ENCODE results near the gene VARS2. TPM values are rescaled to one million over a fixed set of nuclear protein-coding genes. Genes with fewer than 3 reads are reported as not detected.
"Not testable (repeated sequence)": the region's sequence is repeated elsewhere in the genome, so short reads cannot be mapped to it uniquely, and the experiment has no call there.

The VARS2 gene
- total and polyA plus RNA-seq, 7 donors = 6.7 to 23.0 (median 8.0) TPM

DNA sequence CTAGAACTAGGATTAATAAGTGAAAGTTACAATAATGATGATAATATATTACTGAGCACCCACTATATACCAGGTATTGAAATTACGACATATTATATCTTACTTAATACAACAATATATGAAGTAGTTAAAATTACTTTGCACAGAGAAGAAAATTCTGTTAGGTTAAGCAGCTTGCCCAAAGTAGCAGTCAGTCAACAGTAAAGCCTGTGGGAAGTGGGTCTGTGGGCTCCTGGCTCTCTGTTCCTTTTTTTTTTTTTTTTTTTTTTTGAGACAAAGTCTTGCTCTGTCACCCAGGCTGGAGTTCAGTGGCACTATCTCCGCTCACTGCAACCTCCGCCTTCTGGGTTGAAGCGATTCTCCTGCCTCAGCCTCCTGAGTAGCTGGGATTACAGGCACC, 10.8 kb upstream of the VARS2 start:
- H3K27me3 ChIP-seq = no peaks in the 10 kb centered on the region
- H3K4me1 ChIP-seq = peaks cover 0 to 4% (median 2%) of the 10 kb centered on the region in 4 donors
- no peak for DNase-seq
- peaks cover 6 to 18% (median 13%) of the 10 kb centered on the region in 4 donors for H3K36me3 ChIP-seq
- H3K4me3 ChIP-seq = no peak overlapping the region
- 84 to 91% methylated on average over 4 of the region's 4 CpGs for WGBS, 2 donors
- TF ChIP-seq POLR2AphosphoS5 (IDR thresholded peaks at IDR 0.05) (no peak), EP300 (IDR thresholded peaks at IDR 0.05) (no peak)
- no peak overlapping the region for H3K27ac ChIP-seq
- no peaks in the 10 kb centered on the region for H3K9me3 ChIP-seq
- intact Hi-C loops (cut with DNase I) = no loop called here

DNA sequence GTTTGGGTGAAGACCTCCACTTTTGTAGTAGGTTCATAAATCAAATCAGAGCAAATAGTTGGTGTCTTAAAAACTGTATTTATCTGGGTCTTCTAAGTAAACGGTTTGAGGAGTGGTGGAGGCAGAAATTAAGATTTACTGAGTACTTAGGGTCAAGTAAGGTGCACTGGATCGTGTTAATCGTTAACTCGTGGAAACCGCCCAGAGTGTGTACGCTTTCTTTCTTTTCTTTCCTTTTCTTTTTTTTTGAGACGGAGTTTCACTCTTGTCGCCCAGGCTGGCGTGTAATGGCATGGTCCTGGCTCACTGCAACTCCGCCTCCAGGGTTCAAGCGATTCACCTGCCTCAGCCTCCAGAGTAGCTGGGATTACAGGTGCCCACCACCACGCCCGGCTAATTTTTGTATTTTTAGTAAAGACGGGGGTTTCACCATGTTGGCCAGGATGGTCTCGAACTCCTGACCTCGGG, 6.7 kb upstream of the VARS2 start:
- intact Hi-C loops (cut with DNase I); H3K27me3 ChIP-seq; DNase-seq; H3K9me3 ChIP-seq: not testable (repeated sequence)
- peaks cover 7 to 31% (median 14%) of the 10 kb centered on the region in 4 donors for H3K36me3 ChIP-seq
- peak overlapping the region; percentile 30 to 85 (median 80) for H3K4me3 ChIP-seq
- peak overlapping the region in 3 of 4 donors; percentile 52 to 63 (median 61) for H3K27ac ChIP-seq
- WGBS, 2 donors = 12 to 48% methylated on average over 16 of the region's 16 CpGs
- peaks cover 0 to 15% (median 12%) of the 10 kb centered on the region in 4 donors for H3K4me1 ChIP-seq

DNA sequence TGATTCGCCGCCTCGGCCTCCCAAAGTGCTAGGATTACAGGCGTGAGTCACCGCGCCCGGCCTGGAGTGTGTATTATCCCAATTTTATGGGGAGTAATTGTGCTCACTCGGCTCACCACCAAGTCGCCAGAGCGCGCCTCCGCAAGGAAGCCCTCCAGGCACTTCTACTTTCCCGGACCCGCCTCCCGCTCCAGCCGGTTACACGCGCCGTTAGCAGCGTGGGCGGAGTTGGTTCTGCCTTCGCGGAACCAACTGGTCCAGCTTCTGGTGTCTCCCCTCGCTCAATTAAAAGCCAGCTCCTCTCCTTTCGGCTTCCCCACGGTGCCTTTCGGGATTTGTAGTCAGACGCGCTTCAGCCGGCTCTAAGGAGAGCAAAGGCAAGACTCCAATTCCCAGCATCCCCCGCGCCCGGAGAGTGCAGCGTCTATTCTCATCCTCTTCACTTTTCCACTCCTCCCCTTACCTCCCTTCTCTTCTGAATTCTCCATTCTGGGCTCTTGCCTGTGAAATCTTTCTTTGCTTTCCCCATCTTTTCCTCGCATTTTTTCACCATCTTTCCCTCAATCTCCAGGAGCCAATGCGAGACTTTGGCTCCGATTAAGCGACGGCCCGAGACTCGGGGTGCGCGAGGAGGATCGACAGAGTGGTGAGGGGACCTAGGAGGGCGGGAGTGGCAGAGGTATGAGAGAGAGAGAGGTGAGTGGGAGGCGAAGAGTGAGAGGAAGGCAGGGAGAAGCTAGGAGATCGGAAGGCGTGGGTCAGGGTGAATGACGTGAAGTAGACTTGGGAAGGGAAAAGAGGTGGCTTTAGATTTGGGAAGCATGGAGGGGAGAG, 6.1 kb upstream of the VARS2 start, which contains the start of gene GTF2H4:
Gene GTF2H4, plus strand, starts transcription at position 450 of the 834 bp plus-strand sequence.
- 1% methylated on average over 49 of the region's 49 CpGs for WGBS, 2 donors
- intact Hi-C loops (cut with DNase I) = no loop called here
- peak within 1 kb of the TSS; percentile 78 to 85 (median 82) for H3K4me3 ChIP-seq

DNA sequence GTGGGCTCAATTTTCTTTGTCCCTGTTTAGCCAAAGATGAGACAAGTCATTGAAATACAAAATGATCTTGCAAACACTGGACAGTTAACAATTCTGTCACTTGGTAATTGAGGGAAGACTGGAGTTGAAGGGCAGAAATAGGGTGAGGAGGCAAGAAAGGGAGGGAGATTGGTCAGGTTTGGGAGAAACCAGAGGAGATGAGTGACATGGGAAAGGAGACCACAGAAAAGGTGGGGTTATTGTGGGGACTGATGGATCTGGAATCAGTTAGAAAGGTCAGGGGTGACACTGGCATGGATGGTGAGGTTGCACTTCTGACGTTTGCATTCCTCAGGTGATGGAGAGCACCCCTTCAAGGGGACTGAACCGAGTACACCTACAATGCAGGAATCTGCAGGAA, 5.3 kb upstream of the VARS2 start:
- peak overlapping the region in 2 of 4 donors; percentile 63 to 67 for H3K27ac ChIP-seq
- no peak for DNase-seq

More for the DNA sequence above, 6.1 kb upstream of the VARS2 start, which contains the start of gene GTF2H4:
- H3K27ac ChIP-seq = peak within 1 kb of the TSS; percentile 63 to 72 (median 68)
- peaks cover 7 to 36% (median 14%) of the 10 kb centered on the region in 4 donors for H3K36me3 ChIP-seq
- no peaks in the 10 kb centered on the region for H3K9me3 ChIP-seq
- H3K27me3 ChIP-seq = no peaks in the 10 kb centered on the region
- peak in 3 of 4 donors; percentile 18 to 74 (median 49) for TF ChIP-seq POLR2AphosphoS5 (IDR thresholded peaks at IDR 0.05)
- TF ChIP-seq, protein P1, sequence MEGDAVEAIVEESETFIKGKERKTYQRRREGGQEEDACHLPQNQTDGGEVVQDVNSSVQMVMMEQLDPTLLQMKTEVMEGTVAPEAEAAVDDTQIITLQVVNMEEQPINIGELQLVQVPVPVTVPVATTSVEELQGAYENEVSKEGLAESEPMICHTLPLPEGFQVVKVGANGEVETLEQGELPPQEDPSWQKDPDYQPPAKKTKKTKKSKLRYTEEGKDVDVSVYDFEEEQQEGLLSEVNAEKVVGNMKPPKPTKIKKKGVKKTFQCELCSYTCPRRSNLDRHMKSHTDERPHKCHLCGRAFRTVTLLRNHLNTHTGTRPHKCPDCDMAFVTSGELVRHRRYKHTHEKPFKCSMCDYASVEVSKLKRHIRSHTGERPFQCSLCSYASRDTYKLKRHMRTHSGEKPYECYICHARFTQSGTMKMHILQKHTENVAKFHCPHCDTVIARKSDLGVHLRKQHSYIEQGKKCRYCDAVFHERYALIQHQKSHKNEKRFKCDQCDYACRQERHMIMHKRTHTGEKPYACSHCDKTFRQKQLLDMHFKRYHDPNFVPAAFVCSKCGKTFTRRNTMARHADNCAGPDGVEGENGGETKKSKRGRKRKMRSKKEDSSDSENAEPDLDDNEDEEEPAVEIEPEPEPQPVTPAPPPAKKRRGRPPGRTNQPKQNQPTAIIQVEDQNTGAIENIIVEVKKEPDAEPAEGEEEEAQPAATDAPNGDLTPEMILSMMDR (IDR thresholded peaks at IDR 0.05) = no peak
- H3K4me1 ChIP-seq = peaks cover 0 to 15% (median 12%) of the 10 kb centered on the region in 4 donors
- DNase-seq = peak; percentile 98

DNA sequence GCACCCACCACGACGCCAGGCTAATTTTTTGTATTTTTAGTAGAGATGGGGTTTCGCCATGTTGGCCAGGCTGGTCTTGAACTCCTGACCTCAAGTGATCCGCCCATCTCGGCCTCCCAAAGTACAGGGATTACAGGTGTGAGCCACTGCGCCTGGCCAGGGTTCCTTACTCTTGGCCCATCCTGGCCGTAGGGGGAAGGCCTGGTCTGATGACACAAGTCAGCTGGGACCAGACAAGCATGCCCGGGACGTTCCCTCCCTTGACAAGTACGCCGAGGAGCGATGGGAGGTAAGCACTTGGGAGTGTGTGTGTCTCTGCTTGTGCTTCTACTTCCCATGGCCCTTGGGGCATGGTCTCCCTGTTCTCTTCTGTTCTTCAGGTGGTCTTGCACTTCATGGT, 3.6 kb upstream of the VARS2 start:
- intact Hi-C loops (cut with DNase I); DNase-seq; H3K27me3 ChIP-seq; H3K4me3 ChIP-seq; H3K9me3 ChIP-seq; H3K27ac ChIP-seq: not testable (repeated sequence)
- Histone ChIP-seq H3K36me3 (peaks cover 7 to 36% (median 14%) of the 10 kb centered on the region in 4 donors), H3K4me1 (peaks cover 0 to 33% (median 31%) of the 10 kb centered on the region in 4 donors)
- WGBS, 2 donors = 92 to 96% methylated on average over 12 of the region's 12 CpGs

More for the DNA sequence above, 5.3 kb upstream of the VARS2 start:
- peak overlapping the region; percentile 78 to 85 (median 82) for H3K4me3 ChIP-seq
- no peaks in the 10 kb centered on the region for H3K27me3 ChIP-seq
- intact Hi-C loops (cut with DNase I) = no loop called here
- no peak for TF ChIP-seq EP300 (IDR thresholded peaks at IDR 0.05)
- TF ChIP-seq, protein P1 (IDR thresholded peaks at IDR 0.05) = no peak
- TF ChIP-seq POLR2A (IDR thresholded peaks at IDR 0.05) = no peak
- no peak for TF ChIP-seq POLR2AphosphoS5 (IDR thresholded peaks at IDR 0.05)
- H3K9me3 ChIP-seq = no peaks in the 10 kb centered on the region
- WGBS, 2 donors = 33 to 38% methylated on average over 2 of the region's 2 CpGs
- peaks cover 7 to 36% (median 14%) of the 10 kb centered on the region in 4 donors for H3K36me3 ChIP-seq
- peaks cover 0 to 21% (median 17%) of the 10 kb centered on the region in 4 donors for H3K4me1 ChIP-seq

DNA sequence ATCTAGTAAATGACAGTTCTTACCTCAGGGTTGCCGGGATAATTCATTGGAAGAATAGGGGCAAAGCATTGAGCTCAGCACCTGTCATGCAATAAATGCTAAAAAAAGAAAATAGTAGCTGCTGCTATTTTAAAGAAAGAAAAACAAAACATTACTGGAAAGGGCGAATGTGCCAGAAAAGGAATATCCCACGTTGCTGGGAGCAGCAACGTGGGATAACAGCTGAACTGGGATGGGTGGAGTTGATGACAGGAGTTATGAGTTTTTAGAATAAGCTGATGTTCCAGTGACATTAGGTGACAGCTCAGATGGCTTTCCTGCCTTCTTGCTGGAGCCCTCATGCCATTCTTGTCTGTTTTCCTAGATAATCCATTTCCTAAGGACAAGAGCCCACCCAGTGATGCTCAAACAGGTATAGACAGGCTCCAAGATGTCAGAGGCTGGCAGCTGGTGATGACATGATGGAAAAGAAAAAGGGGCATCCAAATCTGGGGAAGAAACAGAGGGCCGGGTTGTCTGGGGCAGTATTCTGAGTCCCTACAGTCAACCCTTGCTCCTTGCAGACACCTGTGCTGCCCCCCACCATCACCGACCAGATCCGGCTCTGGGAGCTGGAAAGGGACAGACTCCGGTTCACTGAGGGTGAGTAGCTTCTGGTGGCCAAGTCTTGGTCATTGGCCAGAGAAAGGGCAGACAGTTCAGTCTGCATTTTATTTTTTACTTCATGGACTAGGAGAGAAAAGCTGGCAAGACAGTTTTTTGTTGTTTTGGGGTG, 1.1 kb upstream of the VARS2 start:
- DNase-seq = no peak
- Histone ChIP-seq H3K27me3 (no peaks in the 10 kb centered on the region), H3K36me3 (peaks cover 7 to 48% (median 18%) of the 10 kb centered on the region in 4 donors), H3K4me3 (no peak overlapping the region), H3K9me3 (no peaks in the 10 kb centered on the region), H3K27ac (peak overlapping the region; percentile 91 to 95 (median 92)), H3K4me1 (peaks cover 0 to 35% (median 32%) of the 10 kb centered on the region in 4 donors)
- 80 to 90% methylated on average over 8 of the region's 8 CpGs for WGBS, 2 donors
- TF ChIP-seq, protein P1 (IDR thresholded peaks at IDR 0.05) = no peak
- TF ChIP-seq EP300 (IDR thresholded peaks at IDR 0.05) = no peak
- TF ChIP-seq POLR2AphosphoS5 (IDR thresholded peaks at IDR 0.05) = no peak
- no peak for TF ChIP-seq POLR2A (IDR thresholded peaks at IDR 0.05)
- intact Hi-C loops (cut with DNase I) = no loop called here

All from sigmoid colon (tissue), 7 donors.